Medulla oblongata (tissue), 1 donor: ENCODE results near the gene TXLNB.
"Not testable (repeated sequence)": the region's sequence is repeated elsewhere in the genome, so short reads cannot be mapped to it uniquely, and the experiment has no call there.

Experiments used
- DNase-seq: peaks from one replicate; pipeline ENCODE4 v3.0.0-alpha.2; 2015; ENCODE audit errors: extremely low spot score

The TXLNB gene

DNA sequence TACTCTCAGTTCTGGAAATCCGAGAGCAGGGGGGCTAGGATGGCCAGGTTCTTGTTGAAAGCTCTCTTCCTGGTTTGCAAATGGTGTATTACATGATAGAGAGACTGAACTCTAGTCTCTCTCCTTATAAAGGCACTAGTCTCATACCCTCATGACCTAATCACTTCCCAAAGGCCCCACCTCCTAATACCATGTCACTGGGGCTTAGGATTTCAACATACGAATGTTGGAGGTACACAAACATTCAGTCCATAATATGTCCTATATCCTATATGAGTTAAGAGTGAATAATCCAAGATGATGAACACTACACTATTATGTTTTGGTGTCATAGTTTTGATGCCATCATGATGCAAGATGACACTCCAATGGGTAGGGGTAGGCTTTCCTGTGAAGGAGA is 20.0 kb upstream of the TXLNB start:
- DNase-seq = no peak

DNA sequence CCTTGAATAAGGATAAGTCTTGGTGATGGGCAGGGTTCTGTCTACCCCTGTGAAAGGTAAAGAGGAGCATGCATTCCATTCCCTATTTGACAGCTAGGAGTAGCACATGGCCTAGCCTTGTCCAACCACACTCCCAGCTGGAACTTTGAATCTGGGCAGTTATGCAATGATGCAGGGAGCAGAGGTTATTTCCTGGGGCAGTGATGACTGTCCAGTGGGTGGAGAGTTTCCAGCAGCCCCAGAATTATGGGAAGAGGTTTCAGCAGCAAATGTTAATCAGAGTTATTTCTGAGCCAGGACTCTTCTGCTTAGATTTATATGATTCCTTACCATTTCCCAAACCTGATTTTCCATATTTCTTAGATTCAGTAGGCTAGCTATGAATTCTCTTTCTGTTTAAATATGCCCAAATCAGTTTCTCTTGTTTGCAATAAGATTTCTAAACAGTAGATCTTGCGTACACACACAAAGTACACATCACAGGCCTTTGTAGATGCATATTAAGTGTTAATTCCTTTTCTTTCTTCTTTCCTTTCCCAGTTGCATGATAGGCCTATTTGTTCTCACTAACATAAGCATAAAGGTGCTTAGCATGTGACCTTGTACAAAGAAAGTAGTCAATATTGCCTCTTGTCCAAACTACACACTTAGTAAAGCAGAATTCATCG is 17.3 kb upstream of the TXLNB start:
- DNase-seq = no peak

DNA sequence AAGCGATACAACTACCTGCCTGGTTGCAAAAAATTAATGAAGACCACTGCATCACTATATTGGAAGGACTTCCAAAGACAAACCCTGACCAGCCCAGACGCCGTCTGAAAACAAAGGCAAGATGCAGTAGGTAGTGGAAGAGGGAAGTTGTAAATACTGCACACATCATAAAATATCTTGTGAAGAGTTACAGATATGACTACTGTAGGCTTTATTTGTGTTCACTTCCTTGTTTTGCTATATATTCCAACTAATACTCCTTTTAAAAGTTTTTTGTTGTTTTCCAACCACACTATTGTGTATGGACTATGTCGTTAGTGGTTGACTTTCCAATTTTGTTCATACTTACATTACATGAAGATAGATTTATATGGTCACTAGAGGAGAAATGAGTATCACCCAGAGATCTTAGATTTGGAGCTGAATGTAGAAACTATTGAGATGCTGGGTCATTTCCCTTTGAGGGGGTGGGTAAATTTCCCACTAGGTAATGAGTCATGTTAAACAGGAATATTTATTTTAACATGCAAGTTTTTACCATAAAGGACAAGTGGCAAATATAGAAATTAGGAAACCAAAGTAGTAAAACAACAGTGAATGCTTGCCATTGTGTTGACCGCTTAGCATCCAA is 16.6 kb upstream of the TXLNB start:
- no peak for DNase-seq

DNA sequence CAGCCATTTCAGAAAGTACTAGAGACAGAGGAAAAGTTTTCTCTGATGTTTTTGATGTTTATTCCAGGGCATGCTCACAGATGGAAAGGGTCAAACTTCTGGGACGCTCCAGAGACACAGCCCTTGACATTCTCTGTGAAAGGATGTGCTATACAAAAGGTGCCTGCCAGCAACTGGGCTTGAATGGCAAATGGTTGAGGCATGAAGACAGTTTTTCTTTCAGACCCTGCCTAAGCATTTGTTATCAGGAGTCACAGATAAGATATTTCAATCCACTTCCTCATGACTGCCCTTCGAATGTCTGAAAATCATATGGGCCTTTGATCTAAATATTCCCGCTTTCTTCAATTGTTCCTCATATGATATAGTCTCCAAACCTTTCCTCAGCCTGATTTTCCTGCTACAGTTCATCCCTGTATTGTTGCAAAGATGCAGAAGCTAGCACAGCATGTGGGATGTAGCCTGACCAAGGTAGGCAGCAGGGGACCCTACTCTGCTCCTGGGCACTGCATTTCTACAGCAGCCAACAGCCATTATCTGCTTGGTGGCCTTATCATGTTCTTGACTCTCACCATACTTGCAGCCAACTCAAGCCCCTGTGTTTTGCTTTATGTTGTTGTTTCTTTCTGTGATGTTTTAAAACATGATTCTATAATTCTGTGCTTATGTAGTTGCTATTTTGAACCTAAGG is 14.6 kb upstream of the TXLNB start:
- DNase-seq = no peak

DNA sequence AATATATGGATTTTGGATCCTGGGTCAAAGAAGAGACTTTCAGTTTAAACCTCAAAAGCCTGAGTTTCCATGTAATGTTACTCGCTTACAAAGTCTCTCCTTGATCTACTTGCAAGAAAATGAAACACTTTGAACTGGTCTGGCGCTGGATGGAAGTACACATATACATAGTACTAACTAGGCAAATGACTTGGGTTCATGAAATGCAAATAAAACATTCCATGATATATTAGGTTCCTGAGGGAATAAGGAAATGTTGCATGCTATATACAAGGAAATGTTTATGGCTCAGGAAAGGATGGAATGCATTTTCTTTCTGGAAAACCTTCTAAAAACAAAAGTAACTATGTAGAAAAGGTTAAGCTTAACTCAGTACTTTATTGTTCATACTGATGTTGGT is 11.4 kb upstream of the TXLNB start:
- DNase-seq = no peak

DNA sequence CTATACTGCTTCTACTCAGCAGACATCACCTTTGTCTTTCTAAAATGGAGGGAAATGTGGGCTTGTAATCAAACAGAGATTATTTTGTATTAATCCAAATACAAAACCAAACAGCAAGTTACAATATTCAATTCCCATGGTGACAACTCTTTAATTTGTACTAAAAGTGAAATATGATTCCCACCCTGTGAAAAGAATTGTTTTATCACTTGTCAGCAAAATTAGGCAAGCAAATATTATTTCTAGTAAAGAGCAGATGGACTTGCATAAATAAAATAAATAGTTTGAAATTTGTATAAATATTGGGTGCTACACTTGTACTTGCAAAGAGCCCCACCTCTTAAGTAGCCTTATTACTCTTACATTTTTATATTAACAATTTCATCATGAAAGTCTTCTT is 6.1 kb upstream of the TXLNB start:
- no peak for DNase-seq

DNA sequence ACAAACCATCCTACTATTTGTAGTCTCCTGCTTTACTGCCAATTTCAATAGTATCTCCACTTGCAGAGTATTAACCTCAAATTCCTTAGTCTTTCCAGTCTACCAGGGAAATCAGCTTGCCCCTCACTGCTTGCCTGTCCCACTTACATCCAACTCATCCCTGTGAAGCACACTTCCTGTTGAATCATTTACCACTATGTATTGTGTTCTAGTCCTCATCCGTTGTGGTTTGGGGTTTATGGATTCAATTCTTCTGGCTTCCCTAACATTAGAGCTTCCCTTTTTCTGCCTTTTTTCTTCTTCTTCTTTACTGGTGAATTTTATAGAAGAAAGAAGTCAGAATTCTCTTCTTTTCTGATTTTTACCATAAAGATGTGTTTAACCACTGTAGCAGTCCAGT is 5.1 kb upstream of the TXLNB start:
- no peak for DNase-seq

DNA sequence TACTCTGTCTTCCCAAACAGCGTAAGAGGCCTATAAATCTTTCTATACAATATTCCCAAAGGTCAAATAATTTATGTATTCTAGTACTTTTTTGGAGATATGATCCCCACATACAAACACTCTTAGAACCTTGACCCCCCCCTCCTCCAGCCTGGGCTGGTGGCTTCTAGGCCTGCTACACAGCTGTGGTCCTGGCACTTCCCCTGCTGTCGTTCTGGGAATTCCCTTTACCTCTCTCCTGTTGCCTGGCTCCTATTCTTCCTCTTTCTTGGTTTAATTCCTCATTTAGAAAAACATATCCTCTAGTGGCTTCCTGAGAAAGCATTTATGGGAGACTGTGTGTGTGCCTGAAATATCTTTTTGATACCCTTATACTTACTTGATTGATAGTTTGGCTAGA is 4.1 kb upstream of the TXLNB start:
- peak; percentile 16 for DNase-seq

DNA sequence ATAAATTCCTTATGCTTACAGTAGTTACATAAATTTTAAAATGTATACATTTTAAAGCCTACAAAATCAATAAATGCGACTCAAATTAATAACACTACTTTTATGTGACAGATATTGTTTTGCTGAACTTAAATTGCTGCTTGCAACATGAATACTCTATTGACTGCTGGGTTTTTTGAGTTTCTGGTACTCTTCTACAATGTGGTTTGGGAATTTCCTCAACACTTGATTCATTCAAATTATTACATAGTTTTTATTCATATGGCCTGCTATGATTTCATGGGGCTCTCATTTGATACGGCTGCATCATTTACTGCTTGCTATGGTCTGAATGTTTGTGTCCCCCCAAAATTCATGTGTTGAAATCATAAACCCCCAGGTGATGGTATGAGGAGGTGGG is 2.3 kb upstream of the TXLNB start:
- no peak for DNase-seq

DNA sequence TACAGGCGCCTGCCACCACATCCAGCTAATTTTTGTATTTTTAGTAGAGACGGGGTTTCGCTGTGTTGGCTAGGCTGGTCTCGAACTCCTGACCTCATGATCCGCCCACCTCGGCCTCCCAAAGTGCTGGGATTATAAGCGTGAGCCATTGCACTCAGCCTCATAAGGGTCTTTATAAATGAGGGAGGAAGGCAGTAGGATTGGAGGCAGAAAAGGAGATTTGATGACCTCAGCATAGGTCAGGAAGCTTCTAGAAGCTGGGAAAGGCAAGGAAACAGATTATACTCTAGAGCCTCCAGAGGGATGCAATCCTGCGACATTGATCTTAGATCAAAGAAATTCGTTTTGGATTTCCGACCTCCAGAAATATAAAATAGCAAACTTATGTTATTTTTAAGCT is 1.4 kb upstream of the TXLNB start:
- not testable (repeated sequence) for DNase-seq

DNA sequence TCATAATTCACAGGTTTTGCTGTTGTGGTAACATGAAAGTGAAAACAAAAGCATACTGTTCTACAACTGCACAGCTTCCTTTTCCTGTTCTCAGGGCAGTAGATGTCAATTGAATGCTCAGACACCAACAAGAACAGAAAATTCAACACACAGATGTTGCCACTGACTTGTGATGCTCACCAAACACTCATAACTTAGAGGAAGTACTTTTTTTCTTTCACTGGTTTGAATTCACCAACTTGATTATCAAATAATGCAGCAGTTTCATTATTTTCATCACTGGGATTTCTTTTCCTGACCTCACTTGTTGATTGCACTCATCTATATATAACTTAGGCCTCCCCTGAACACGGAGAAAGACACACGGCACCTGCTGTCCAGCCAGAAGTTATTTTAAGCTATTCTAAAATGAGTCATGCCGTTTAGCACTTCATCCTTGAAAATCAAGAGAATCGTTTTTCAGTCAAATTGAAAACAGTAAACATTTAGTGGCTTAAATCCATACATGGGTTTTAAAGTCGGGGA is 949 bp downstream of the TXLNB start:
- DNase-seq = peak; percentile 79

DNA sequence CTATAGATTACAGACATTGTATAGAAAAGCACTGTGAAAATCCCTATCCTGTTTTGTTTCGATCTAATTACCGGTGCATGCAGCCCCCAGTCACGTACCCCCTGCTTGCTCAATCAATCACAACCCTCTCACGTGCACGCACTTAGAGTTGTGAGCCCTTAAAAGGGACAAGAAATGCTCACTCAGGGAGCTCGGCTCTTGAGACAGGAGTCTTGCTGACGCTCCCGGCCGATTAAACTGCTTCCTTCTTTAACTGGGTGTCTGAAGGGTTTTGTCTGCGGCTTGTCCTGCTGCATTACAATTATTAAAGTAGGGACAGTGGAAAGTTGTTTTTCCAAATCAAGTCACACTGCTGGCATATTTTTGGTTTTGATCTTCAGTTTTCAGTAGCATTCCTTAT is 2.6 kb downstream of the TXLNB start:
- no peak for DNase-seq

DNA sequence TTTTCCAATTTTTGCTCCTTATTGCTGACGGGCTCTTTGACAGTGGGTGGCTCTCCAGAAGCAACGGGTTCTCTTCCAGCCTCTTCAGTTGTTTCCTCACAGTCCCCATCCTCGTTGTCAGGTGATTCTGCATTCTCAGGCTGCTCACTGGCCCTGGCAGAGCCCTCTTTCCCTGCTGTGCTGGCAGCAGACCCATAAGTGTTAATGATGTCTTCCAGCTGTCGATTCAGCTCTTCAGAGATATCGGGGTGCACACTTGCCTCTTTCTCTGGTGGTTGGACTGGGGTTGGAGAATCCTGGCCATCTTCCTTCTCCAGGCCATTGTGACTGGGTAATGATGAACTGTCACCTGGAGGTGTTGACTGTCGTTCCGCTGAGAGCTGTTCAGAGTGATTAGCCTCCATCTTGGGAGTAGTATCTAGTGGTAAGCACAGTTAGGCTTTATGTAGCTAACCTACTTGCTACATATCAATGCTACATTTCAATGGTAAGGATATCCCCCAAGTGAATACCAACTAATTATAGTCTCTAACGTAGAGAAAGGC is 3.2 kb downstream of the TXLNB start:
- DNase-seq = no peak

DNA sequence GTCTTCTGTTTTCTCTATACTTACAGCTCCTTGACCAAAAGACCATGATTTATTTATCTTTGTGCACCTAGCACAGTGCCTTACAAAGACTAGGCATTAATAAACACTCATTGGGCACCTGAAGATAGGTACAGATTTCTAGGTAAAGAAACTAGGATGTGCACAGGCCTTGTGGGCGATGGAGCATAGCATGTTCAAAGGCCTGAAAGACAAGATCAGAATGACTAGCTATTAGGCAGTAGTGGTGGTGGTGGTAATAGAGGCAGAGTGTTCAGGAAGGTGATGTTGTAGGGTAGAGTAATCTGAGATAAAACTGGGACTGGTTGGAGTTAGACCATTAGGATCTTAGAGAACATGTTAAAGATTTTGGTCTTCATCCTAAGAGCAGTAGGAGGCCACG is 3.9 kb downstream of the TXLNB start:
- DNase-seq = no peak

DNA sequence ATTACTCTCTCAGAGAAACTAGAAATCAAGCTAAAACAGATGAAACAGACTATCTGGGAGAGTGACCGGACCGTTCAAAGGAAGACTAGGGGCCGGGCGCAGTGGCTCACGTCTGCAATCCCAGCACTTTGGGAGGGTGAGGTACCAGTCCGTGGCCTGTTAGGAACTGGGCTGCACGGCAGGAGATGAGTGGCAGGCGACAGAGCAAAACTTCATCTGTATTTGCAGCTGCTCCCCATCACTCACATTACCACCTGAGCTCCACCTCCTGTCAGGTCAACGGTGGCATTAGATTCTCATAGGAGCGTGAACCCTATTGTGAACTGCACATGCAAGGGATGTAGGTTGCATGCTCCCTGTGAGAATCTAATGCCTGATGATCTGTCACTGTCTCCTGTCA is 5.4 kb downstream of the TXLNB start:
- DNase-seq = not testable (repeated sequence)

DNA sequence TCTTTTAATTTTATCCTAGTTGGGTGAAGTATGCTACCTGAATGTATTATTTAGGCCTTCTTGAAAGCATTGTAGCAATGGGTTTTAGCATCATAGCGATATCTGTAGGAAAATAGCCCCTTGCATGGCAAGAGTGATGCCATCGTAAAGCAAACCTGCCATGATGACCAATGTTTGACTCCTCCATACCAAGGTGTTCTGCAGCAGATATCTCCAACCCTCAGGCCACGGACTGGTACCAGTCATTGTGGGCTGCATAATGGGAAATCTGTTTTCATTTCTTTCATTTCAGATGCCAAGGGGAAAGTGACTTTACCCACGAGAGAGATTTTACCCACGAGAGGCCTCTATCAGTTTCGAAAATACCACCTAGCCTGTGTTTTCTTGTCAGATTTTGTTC is 6.2 kb downstream of the TXLNB start:
- no peak for DNase-seq

DNA sequence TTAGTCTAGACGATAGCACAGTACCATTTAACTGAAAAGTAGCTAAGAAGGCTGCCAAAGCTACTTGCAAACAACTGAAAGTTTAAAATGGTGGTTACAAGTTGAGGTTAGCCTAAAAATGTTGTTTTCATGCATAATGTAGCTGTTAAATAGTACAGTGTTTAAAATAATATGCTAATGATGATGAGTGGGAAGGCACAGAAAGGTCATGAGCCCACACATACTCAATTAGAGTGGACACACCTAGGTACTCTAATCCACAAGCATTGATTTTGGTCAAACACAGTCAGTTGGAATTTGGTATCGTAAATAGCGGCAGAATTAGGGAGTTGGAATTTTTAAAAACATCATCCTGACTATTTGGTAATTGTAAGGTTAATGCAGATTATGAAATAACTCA is 7.0 kb downstream of the TXLNB start:
- DNase-seq = no peak

DNA sequence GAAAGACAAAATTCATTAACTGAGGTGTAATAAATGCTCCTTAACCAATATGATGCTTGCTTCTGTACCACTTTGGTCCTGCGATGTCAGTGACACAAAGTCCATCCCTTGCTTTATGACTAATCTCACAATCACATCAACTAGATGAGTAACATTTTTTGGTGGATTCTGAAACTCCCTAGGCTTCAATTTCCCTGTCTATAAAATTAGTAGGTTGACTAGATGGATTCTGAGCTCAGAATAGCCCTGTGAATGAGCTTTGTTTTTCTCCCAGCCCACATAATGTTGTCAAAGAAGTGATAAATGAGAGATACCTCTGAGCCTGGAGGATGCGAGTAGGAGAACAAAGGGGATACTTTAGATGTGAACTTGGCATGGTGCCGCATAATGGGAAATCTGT is 9.1 kb downstream of the TXLNB start:
- no peak for DNase-seq

DNA sequence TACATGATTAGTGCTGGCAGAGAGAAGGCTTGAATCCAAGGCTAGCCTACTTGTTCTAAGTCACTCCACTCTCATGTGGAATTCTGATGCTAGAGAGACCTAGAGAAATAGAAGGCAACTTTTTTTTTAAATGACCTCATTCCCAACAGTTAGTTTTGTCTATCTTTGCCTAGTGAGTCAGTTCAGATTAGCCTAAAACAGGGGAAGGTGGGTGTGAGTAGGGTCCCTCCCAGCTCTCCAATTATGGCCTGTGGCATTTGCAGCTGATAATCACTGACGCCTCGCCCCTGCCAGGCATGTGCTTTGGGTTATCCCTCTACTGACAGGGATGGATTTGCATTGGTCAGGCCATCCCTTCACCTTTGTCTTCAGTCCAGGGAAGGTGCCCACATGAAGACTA is 13.6 kb downstream of the TXLNB start:
- no peak for DNase-seq

DNA sequence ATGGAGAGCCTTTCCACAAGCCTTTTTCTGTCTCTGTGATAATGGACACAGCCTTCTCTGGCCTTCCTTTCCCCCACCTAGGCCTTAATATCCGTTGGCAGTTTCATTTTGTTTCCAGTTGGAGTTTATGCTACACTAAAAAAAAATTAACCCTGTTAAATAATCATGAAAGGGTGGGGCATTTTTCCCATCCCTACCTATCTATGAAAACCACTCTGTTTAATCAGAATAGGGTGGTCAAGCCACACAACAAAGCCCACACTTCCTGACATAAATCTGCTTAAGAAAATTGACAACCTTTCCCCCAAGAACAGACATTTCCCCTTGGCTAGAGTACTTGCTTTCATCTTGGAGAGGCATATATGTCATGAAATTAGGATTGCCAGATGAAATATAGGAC is 14.2 kb downstream of the TXLNB start:
- DNase-seq = no peak

DNA sequence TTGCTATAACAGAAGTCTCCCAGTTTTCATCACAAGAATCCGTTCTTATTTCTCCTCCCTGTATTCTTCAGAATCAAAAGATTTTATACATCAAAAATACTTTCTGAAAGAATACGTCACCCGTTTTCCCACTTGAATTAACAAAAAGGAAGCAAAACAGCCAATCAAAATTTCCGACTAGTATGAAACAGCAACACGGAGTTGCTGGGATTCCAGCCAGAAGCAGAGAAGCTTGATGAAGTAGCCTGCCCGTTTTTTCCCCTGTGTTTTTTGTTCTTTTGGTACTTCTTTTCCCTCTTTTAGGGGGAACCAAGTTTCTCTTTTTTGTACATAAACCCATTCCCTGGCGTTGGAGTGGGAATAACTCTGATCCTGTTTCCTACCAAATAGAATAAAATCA is 14.6 kb downstream of the TXLNB start:
- DNase-seq = peak; percentile 43

DNA sequence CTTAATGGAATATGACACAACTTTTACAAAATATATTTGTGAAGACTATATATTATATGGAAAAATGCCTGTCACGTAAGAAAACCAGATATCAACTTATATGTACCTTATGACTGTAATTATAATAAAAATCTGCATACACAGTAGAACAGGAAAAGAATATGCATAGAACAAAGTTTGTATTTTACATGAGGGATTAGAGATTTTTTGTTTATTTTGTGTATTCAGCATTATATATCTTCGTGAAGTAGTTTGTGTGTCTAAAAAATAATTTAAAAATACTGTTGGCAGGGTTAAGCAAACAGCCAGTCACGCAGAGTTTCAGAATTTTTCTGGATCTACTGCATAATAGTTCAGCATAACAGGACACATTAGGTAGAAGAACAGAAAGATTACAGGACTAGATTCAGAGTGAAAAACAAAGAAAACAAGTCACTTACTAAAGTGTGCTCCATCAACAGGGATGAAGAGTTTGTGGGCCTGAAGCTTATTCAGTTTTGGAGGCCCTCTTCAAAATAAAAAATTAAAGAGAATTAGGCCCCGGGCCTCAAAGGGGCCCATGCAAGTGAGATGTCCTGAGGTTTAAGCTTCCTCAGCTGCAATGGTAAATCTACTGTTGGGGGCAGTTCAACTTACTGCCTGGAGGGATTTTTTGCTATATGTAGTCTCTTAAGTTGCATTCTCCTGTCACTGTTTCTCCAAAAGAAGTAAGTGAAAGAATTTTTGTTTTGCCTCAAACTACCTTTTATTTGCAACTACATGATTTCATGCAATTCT is 16.3 kb downstream of the TXLNB start:
- no peak for DNase-seq
